ENCODE data around the gene EFEMP1. TPM values are rescaled to one million over a fixed set of nuclear protein-coding genes. Genes with fewer than 3 reads are reported as not detected.

Gene EFEMP1
- total RNA-seq, 1 donor: 1,564 TPM

DNA sequence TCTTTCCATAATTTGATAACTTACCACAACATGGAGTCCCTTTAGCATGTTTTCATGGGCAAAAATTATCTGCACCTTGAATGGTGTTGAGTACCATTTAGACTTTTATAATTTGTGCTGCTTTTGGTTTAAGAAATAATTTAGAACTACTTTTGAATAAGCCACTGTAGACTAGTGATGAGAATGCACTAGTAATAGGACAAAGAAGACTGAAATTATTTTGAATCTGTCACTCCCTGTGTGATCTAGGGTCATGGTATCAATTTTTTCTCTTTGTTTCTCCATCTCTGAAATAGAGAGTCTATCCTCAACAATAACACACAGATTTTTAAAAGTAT is 37.7 kb downstream of the EFEMP1 start:
- Histone ChIP-seq H3K27me3 (ENCODE audit: insufficient read depth, low read length) (no peaks in the 10 kb centered on the region), H3K9me3 (ENCODE audit: low read depth, low read length) (no peaks in the 10 kb centered on the region), H3K4me2 (ENCODE audit: insufficient read depth, low read length) (no peak overlapping the region), H3K79me2 (ENCODE audit: insufficient read depth, low read length) (peaks cover 3% of the 10 kb centered on the region), H3K4me3 (ENCODE audit: insufficient read depth, low read length) (no peak overlapping the region), H3K27ac (ENCODE audit: low read depth, low read length) (peak overlapping the region; percentile 93), H2AFZ (ENCODE audit: low read length) (no peak overlapping the region), H3K36me3 (ENCODE audit: insufficient read depth, low read length) (peaks cover 51% of the 10 kb centered on the region), H3K4me1 (ENCODE audit: insufficient read depth, low read length) (peaks cover 85% of the 10 kb centered on the region), H4K20me1 (ENCODE audit: insufficient read depth, low read length) (no peaks in the 10 kb centered on the region)
- DNase-seq (ENCODE audit: insufficient read length, low spot score, missing footprints): no peak
- TF ChIP-seq CTCF (IDR thresholded peaks at IDR 0.05; ENCODE audit: extremely low read depth, low read depth, low read length): no peak

DNA sequence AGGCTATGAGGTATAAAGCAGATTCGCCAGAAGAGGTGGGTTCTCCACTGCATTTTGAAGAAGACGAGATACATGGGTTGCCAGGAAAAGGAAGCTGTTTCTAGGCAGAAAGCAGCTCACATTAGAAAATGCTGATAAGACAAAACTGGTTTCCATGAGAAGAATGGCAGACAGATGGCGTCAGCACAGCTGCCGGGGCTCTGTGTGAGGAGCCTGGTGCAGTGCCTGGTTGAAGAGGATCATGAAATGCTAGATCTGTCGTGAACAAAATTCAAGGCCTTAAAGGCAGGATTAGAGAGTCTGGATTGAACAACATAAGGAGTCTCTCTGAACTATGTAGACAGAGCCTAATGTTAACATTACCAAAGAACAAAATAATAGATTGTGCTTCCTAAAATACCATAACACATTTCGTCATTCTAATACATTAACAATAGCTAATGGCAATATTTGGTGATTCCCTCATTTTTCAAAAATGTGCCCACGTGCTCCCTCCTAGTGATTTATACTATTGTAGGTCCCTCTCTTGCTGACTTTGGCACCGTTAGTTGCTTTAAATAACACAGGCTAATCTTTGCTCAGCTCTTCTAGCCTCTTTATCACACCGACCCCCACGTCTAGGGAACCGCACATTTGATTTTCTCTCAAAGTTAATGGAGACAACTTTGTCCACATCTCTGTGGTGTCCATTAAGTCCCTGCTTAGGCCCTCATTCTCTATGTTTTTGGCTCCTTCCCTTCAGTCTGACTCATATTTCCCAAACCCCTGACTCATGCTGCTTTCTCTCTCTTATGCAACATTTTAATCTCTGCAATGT is 38.2 kb downstream of the EFEMP1 start:
- TF ChIP-seq CTCF (IDR thresholded peaks at IDR 0.05; ENCODE audit: extremely low read depth, low read depth, low read length): no peak
- peaks cover 53% of the 10 kb centered on the region for H3K36me3 ChIP-seq (ENCODE audit: insufficient read depth, low read length)
- H3K4me2 ChIP-seq (ENCODE audit: insufficient read depth, low read length): no peak overlapping the region
- no peaks in the 10 kb centered on the region for H3K9me3 ChIP-seq (ENCODE audit: low read depth, low read length)
- no peak overlapping the region for H2AFZ ChIP-seq (ENCODE audit: low read length)
- H3K27ac ChIP-seq (ENCODE audit: low read depth, low read length): peak overlapping the region; percentile 93
- peaks cover 4% of the 10 kb centered on the region for H3K79me2 ChIP-seq (ENCODE audit: insufficient read depth, low read length)
- H4K20me1 ChIP-seq (ENCODE audit: insufficient read depth, low read length): no peaks in the 10 kb centered on the region
- no peaks in the 10 kb centered on the region for H3K27me3 ChIP-seq (ENCODE audit: insufficient read depth, low read length)
- H3K4me1 ChIP-seq (ENCODE audit: insufficient read depth, low read length): peaks cover 85% of the 10 kb centered on the region
- DNase-seq (ENCODE audit: insufficient read length, low spot score, missing footprints): no peak
- H3K4me3 ChIP-seq (ENCODE audit: insufficient read depth, low read length): no peak overlapping the region

DNA sequence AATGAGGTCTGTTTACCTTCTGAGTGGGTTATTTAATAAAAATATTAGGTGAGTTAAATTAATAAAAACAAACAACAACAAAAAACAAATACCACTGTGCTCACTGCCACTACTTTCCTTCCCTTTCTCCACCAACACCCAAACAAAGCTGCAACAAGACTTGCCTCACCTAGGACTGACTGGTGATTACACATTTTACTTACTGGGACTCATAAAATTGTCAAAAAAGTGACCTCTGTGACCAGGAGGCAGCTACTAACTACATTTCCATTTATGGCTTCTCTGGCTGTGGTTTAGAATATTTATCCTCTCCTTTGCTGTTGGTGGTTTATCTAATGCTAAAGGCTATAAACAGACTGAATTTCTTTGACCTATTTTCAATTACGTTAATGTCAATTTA is 39.8 kb downstream of the EFEMP1 start:
- Histone ChIP-seq H3K4me1 (ENCODE audit: insufficient read depth, low read length) (peaks cover 73% of the 10 kb centered on the region), H3K27ac (ENCODE audit: low read depth, low read length) (peak overlapping the region; percentile 93), H4K20me1 (ENCODE audit: insufficient read depth, low read length) (no peaks in the 10 kb centered on the region), H3K27me3 (ENCODE audit: insufficient read depth, low read length) (no peaks in the 10 kb centered on the region), H3K4me2 (ENCODE audit: insufficient read depth, low read length) (peak overlapping the region; percentile 12), H2AFZ (ENCODE audit: low read length) (no peak overlapping the region), H3K9me3 (ENCODE audit: low read depth, low read length) (no peaks in the 10 kb centered on the region), H3K79me2 (ENCODE audit: insufficient read depth, low read length) (peaks cover 7% of the 10 kb centered on the region), H3K36me3 (ENCODE audit: insufficient read depth, low read length) (peaks cover 68% of the 10 kb centered on the region), H3K4me3 (ENCODE audit: insufficient read depth, low read length) (no peak overlapping the region)
- no peak for DNase-seq (ENCODE audit: insufficient read length, low spot score, missing footprints)
- TF ChIP-seq CTCF (IDR thresholded peaks at IDR 0.05; ENCODE audit: extremely low read depth, low read depth, low read length): no peak

DNA sequence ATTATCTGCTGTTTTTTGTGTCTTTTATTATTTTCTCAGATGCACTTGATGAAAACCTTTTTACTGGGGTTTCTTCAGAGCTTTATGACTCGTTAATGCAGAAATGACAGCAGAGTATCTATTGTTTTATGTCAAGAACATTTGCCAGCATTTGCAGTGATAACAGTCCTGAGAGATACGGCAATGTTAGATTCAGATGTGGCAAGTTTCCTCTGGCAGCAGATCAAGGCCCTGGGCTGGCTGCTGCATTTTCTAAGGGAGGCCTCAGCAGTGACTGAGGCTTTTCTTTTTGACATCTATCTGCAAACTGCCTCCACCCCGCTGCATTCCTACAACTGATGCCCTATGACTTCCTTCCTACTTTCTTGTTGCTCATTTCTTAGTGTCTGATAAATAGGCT is 40.2 kb downstream of the EFEMP1 start:
- H3K36me3 ChIP-seq (ENCODE audit: insufficient read depth, low read length): peaks cover 73% of the 10 kb centered on the region
- H3K4me3 ChIP-seq (ENCODE audit: insufficient read depth, low read length): no peak overlapping the region
- peaks cover 69% of the 10 kb centered on the region for H3K4me1 ChIP-seq (ENCODE audit: insufficient read depth, low read length)
- no peak for TF ChIP-seq CTCF (IDR thresholded peaks at IDR 0.05; ENCODE audit: extremely low read depth, low read depth, low read length)
- H3K4me2 ChIP-seq (ENCODE audit: insufficient read depth, low read length): no peak overlapping the region
- H3K9me3 ChIP-seq (ENCODE audit: low read depth, low read length): no peaks in the 10 kb centered on the region
- H3K27ac ChIP-seq (ENCODE audit: low read depth, low read length): peak overlapping the region; percentile 93
- H4K20me1 ChIP-seq (ENCODE audit: insufficient read depth, low read length): no peaks in the 10 kb centered on the region
- H2AFZ ChIP-seq (ENCODE audit: low read length): no peak overlapping the region
- H3K27me3 ChIP-seq (ENCODE audit: insufficient read depth, low read length): no peaks in the 10 kb centered on the region
- peaks cover 7% of the 10 kb centered on the region for H3K79me2 ChIP-seq (ENCODE audit: insufficient read depth, low read length)
- no peak for DNase-seq (ENCODE audit: insufficient read length, low spot score, missing footprints)
